WTC11 (cell line): ENCODE data around the gene GGA2. TPM values are rescaled to one million over a fixed set of nuclear protein-coding genes. Genes with fewer than 3 reads are reported as not detected.

Experiments used
- ETV6 ChIP-seq: sonication (generic); formaldehyde crosslinking; IDR thresholded peaks from 2 replicates; pipeline ENCODE4 v1.8.1; 2022; ENCODE audit warnings: mild to moderate bottlenecking, missing genetic modification reagents
- FOXP1 ChIP-seq: sonication (generic); formaldehyde crosslinking; IDR thresholded peaks from 2 replicates; pipeline ENCODE4 v1.8.0; 2022; ENCODE audit warnings: missing genetic modification reagents, mild to moderate bottlenecking, moderate library complexity, borderline replicate concordance
- GTF2I ChIP-seq: fragments of 250-450 bp; sonication (Bioruptor Pico); conservative IDR thresholded peaks from 2 replicates; pipeline ENCODE4 v1.4.0; 2021; ENCODE audit warnings: mild to moderate bottlenecking
- JAZF1 ChIP-seq: fragments of 250-450 bp; sonication (Bioruptor Pico); IDR thresholded peaks from 2 replicates; pipeline ENCODE4 v1.9.0; 2021; ENCODE audit warnings: moderate library complexity, mild to moderate bottlenecking, inconsistent platforms
- JUN ChIP-seq: sonication (generic); formaldehyde crosslinking; IDR thresholded peaks from 2 replicates; pipeline ENCODE4 v1.8.0; 2023; ENCODE audit warnings: mild to moderate bottlenecking, missing genetic modification reagents
- KAT7 ChIP-seq: sonication (generic); formaldehyde crosslinking; IDR thresholded peaks from 2 replicates; pipeline ENCODE4 v1.8.1; 2023; ENCODE audit warnings: missing genetic modification reagents, mild to moderate bottlenecking, borderline replicate concordance
- NFE2L1 ChIP-seq: sonication (generic); formaldehyde crosslinking; IDR thresholded peaks from 2 replicates; pipeline ENCODE4 v1.8.1; 2023; ENCODE audit warnings: missing genetic modification reagents
- NR2C2 ChIP-seq: sonication (generic); formaldehyde crosslinking; IDR thresholded peaks from 2 replicates; pipeline ENCODE4 v1.8.0; 2022; ENCODE audit warnings: mild to moderate bottlenecking, missing genetic modification reagents
- SMAD4 ChIP-seq: sonication (generic); formaldehyde crosslinking; IDR thresholded peaks from 2 replicates; pipeline ENCODE4 v1.8.0; 2022; ENCODE audit warnings: mild to moderate bottlenecking, missing genetic modification reagents
- ZBTB21 ChIP-seq: sonication (generic); formaldehyde crosslinking; IDR thresholded peaks from 2 replicates; pipeline ENCODE4 v1.8.1; 2023; ENCODE audit warnings: mild to moderate bottlenecking, missing genetic modification reagents, borderline replicate concordance
- ZNF219 ChIP-seq: sonication (generic); formaldehyde crosslinking; IDR thresholded peaks from 2 replicates; pipeline ENCODE4 v1.8.0; 2023; ENCODE audit warnings: missing genetic modification reagents, mild to moderate bottlenecking, borderline replicate concordance
- ZNF396 ChIP-seq: fragments of 250-450 bp; sonication (Bioruptor Pico); IDR thresholded peaks from 2 replicates; pipeline ENCODE4 v1.8.0; 2021; ENCODE audit warnings: mild to moderate bottlenecking, moderate library complexity, borderline replicate concordance
- total RNA-seq: library from RNA; stranded (reverse); gene quantifications from 3 replicates; pipeline ENCODE4 v1.2.3, GENCODE V29; 2021
- TF ChIP-seq, protein P1 (sequence below): fragments of 250-450 bp; sonication (Bioruptor Pico); IDR thresholded peaks from 2 replicates; pipeline ENCODE4 v1.8.0; 2021; ENCODE audit warnings: mild to moderate bottlenecking
- TF ChIP-seq, protein P2 (sequence below): fragments of 250-450 bp; sonication (Bioruptor Pico); IDR thresholded peaks from 2 replicates; pipeline ENCODE4 v1.9.0; 2021; ENCODE audit warnings: mild to moderate bottlenecking
- TF ChIP-seq, protein P3 (sequence below): sonication (generic); formaldehyde crosslinking; IDR thresholded peaks from 2 replicates; pipeline ENCODE4 v1.8.0; 2023; ENCODE audit warnings: missing genetic modification reagents, mild to moderate bottlenecking, borderline replicate concordance
- TF ChIP-seq, protein P4 (sequence below): sonication (generic); formaldehyde crosslinking; IDR thresholded peaks from 2 replicates; pipeline ENCODE4 v1.8.1; 2022; ENCODE audit warnings: missing genetic modification reagents, borderline replicate concordance
- TF ChIP-seq, protein P5 (sequence below): sonication (generic); formaldehyde crosslinking; conservative IDR thresholded peaks from 2 replicates; pipeline ENCODE4 v1.8.1; 2022; ENCODE audit warnings: mild to moderate bottlenecking, missing genetic modification reagents
- TF ChIP-seq, protein P6 (sequence below): sonication (generic); formaldehyde crosslinking; IDR thresholded peaks from 2 replicates; pipeline ENCODE4 v1.8.1; 2022; ENCODE audit warnings: low read depth, mild to moderate bottlenecking, moderate library complexity, missing genetic modification reagents, borderline replicate concordance

GGA2 gene
- total RNA-seq, 1 experiment from 2014 or later, result 107 TPM

DNA sequence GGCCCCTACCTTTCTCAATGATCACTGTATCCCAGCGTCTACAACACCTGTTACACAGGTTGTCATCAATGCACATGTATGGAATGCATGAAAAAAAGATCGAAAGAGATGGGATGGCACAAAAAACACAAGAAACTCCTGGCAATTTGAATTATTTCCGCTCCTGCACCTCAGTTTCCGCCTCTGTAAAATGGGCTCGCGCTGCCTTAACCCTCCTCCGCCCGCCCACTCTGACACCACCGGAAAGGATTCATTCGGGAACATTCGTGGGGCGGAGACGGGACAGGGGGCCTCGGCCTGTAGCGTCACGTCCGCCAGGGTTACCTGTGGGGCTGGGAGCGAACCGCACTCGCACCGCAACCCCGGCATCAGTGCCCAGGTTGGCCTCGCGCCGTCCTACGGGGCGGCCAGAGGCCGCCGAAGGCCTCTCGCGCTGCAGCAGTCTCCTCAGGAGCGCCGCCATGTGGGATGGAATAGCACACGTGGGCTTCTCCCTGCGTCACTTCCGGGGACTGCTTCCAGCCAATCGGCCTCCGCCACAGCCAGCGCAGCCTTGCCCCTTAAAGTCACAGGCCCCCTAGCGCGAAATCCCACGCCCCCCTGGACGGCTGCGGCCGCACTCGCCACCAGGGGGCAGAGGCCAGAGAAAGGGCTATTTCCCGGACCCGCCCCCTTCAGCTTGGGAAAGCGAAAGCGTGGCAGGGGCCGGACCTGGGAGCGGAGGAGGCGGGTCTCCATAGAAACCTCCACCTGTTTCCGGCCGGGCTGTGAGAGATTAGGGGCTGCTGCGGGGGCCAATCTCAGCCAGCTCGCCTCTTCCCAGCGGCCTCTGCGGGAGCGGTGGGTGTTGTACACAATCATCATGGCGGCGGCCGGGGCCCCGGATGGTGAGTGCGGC is 46.8 kb upstream of the GGA2 start, which contains the start of the genes EARS2 and UBFD1 (continued):
- TF ChIP-seq, protein P1, sequence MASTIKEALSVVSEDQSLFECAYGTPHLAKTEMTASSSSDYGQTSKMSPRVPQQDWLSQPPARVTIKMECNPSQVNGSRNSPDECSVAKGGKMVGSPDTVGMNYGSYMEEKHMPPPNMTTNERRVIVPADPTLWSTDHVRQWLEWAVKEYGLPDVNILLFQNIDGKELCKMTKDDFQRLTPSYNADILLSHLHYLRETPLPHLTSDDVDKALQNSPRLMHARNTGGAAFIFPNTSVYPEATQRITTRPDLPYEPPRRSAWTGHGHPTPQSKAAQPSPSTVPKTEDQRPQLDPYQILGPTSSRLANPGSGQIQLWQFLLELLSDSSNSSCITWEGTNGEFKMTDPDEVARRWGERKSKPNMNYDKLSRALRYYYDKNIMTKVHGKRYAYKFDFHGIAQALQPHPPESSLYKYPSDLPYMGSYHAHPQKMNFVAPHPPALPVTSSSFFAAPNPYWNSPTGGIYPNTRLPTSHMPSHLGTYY (CRISPR knock-in tag), result peak; percentile 65; the same call in 1 of the 2 replicates
- TF ChIP-seq, protein P2, sequence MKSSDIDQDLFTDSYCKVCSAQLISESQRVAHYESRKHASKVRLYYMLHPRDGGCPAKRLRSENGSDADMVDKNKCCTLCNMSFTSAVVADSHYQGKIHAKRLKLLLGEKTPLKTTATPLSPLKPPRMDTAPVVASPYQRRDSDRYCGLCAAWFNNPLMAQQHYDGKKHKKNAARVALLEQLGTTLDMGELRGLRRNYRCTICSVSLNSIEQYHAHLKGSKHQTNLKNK (CRISPR knock-in tag), result no peak
- TF ChIP-seq KAT7 (CRISPR knock-in tag) (no peak), SMAD4 (CRISPR knock-in tag) (0 out of 2 replicates have a peak, but pooled peaks have one; percentile 61), ZNF396 (no peak), ZBTB21 (CRISPR knock-in tag) (no peak), ZNF219 (no peak), JAZF1 (CRISPR knock-in tag) (no peak), JUN (CRISPR knock-in tag) (peak; percentile 60; the same call in 1 of the 2 replicates), GTF2I (CRISPR knock-in tag) (peak; percentile 100), FOXP1 (CRISPR knock-in tag) (peak; percentile 86), ETV6 (CRISPR knock-in tag) (peak; percentile 94), NFE2L1 (CRISPR knock-in tag) (peak; percentile 67; the same call in 1 of the 2 replicates), NR2C2 (CRISPR knock-in tag) (0 out of 2 replicates have a peak, but pooled peaks have one; percentile 51)
- TF ChIP-seq, protein P3, sequence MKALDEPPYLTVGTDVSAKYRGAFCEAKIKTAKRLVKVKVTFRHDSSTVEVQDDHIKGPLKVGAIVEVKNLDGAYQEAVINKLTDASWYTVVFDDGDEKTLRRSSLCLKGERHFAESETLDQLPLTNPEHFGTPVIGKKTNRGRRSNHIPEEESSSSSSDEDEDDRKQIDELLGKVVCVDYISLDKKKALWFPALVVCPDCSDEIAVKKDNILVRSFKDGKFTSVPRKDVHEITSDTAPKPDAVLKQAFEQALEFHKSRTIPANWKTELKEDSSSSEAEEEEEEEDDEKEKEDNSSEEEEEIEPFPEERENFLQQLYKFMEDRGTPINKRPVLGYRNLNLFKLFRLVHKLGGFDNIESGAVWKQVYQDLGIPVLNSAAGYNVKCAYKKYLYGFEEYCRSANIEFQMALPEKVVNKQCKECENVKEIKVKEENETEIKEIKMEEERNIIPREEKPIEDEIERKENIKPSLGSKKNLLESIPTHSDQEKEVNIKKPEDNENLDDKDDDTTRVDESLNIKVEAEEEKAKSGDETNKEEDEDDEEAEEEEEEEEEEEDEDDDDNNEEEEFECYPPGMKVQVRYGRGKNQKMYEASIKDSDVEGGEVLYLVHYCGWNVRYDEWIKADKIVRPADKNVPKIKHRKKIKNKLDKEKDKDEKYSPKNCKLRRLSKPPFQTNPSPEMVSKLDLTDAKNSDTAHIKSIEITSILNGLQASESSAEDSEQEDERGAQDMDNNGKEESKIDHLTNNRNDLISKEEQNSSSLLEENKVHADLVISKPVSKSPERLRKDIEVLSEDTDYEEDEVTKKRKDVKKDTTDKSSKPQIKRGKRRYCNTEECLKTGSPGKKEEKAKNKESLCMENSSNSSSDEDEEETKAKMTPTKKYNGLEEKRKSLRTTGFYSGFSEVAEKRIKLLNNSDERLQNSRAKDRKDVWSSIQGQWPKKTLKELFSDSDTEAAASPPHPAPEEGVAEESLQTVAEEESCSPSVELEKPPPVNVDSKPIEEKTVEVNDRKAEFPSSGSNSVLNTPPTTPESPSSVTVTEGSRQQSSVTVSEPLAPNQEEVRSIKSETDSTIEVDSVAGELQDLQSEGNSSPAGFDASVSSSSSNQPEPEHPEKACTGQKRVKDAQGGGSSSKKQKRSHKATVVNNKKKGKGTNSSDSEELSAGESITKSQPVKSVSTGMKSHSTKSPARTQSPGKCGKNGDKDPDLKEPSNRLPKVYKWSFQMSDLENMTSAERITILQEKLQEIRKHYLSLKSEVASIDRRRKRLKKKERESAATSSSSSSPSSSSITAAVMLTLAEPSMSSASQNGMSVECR (CRISPR knock-in tag), result peak; percentile 37; the same call in 1 of the 2 replicates
- TF ChIP-seq, protein P4, sequence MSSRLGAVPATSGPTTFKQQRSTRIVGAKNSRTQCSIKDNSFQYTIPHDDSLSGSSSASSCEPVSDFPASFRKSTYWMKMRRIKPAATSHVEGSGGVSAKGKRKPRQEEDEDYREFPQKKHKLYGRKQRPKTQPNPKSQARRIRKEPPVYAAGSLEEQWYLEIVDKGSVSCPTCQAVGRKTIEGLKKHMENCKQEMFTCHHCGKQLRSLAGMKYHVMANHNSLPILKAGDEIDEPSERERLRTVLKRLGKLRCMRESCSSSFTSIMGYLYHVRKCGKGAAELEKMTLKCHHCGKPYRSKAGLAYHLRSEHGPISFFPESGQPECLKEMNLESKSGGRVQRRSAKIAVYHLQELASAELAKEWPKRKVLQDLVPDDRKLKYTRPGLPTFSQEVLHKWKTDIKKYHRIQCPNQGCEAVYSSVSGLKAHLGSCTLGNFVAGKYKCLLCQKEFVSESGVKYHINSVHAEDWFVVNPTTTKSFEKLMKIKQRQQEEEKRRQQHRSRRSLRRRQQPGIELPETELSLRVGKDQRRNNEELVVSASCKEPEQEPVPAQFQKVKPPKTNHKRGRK (CRISPR knock-in tag), result no peak
- TF ChIP-seq, protein P5, sequence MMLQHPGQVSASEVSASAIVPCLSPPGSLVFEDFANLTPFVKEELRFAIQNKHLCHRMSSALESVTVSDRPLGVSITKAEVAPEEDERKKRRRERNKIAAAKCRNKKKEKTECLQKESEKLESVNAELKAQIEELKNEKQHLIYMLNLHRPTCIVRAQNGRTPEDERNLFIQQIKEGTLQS (CRISPR knock-in tag), result no peak
- TF ChIP-seq, protein P6, sequence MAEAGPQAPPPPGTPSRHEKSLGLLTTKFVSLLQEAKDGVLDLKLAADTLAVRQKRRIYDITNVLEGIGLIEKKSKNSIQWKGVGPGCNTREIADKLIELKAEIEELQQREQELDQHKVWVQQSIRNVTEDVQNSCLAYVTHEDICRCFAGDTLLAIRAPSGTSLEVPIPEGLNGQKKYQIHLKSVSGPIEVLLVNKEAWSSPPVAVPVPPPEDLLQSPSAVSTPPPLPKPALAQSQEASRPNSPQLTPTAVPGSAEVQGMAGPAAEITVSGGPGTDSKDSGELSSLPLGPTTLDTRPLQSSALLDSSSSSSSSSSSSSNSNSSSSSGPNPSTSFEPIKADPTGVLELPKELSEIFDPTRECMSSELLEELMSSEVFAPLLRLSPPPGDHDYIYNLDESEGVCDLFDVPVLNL (CRISPR knock-in tag), result no peak; the same call in 1 of the 2 replicates
